Activated CD4-positive, alpha-beta T cell treated with anti-CD3 and anti-CD28 coated beads, Interleukin-2, amount 10 ng/mL, durations not matched to agents 24 days and 14 days (primary cell): ENCODE results near the gene UTF1. TPM values are rescaled to one million over a fixed set of nuclear protein-coding genes. Genes with fewer than 3 reads are reported as not detected.

Experiments used
- DNase-seq: peaks from one replicate; pipeline ENCODE4 v3.0.0; 2022
- H3K27ac Mint-ChIP-seq: one replicate; pipeline ENCODE4 v1.8.0; 2022; ENCODE audit warnings: mild to moderate bottlenecking, mixed read lengths
- H3K27me3 Mint-ChIP-seq: one replicate; pipeline ENCODE4 v1.8.0; 2022; ENCODE audit warnings: mixed read lengths
- H3K36me3 Mint-ChIP-seq: one replicate; pipeline ENCODE4 v1.8.0; 2022; ENCODE audit warnings: low read depth, mild to moderate bottlenecking, mixed read lengths
- H3K4me1 Mint-ChIP-seq: one replicate; pipeline ENCODE4 v1.8.0; 2021; ENCODE audit warnings: mixed read lengths
- H3K4me3 Mint-ChIP-seq: one replicate; pipeline ENCODE4 v1.8.0; 2022; ENCODE audit warnings: mild to moderate bottlenecking, moderate library complexity, mixed read lengths
- H3K9me3 Mint-ChIP-seq: one replicate; pipeline ENCODE4 v1.8.0; 2021; ENCODE audit warnings: mixed read lengths
- intact Hi-C: fragments of 100-400 bp; cut with micrococcal nuclease; formaldehyde crosslinking; loops from one replicate; pipeline ENCODE4 v1.15.1; 2023
- total RNA-seq: library from RNA; stranded (reverse); gene quantifications from 2 replicates; pipeline ENCODE4 v1.2.3, GENCODE V29; 2022

Gene UTF1
- total RNA-seq, 1 donor from 2014 or later: 0.19 TPM

GRCh38 chr10:133200621-133201031 lies 29.4 kb upstream of the UTF1 start:
- intact Hi-C loops: no loop called here
- no peak for DNase-seq
- no peaks in the 10 kb centered on the region for H3K36me3 Mint-ChIP-seq
- H3K9me3 Mint-ChIP-seq: no peaks in the 10 kb centered on the region
- H3K27me3 Mint-ChIP-seq: no peaks in the 10 kb centered on the region
- H3K4me3 Mint-ChIP-seq: no peak overlapping the region
- H3K27ac Mint-ChIP-seq: no peak overlapping the region
- H3K4me1 Mint-ChIP-seq: no peaks in the 10 kb centered on the region

DNA sequence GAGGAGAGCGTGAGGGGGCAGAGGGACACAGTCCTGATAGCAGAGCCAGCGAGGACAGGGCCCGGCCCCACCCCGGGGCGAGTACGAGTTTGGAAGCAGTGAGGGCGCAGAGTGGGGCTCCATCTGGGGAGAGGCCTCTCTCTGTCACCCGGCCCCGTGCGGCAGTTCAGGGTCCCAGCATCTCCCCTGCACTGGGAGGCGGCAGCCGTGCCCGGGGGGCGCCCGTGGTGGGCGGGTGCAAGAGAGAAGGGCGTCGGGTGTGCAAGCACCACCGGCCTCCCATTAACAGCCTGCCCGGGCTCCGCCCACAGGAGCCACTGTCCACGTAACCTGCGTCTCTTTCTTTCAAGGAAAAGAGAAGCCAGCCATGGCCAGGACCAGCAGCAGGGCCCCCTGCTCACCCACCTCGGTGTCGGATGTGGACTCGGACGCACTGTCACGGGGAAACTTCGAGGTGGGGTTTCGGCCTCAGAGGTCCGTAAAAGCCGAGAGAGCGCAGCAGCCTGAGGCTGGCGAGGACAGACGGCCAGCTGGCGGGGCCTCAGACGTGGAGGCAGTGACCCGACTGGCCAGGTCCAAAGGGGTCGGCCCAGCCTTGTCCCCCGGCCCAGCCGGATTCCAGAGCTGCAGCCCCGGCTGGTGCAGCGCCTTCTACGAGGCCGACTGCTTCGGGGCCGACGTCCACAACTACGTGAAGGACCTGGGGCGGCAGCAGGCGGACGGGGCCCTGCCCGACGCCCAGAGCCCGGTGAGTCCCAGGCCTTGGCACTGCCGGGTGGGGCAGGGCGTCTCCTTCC lies 28.7 kb upstream of the UTF1 start:
- Mint-ChIP-seq H3K4me1 (no peaks in the 10 kb centered on the region), H3K27me3 (no peaks in the 10 kb centered on the region), H3K9me3 (no peaks in the 10 kb centered on the region), H3K27ac (no peak overlapping the region), H3K36me3 (no peaks in the 10 kb centered on the region), H3K4me3 (no peak overlapping the region)
- intact Hi-C loops: no loop called here
- DNase-seq: no peak

DNA sequence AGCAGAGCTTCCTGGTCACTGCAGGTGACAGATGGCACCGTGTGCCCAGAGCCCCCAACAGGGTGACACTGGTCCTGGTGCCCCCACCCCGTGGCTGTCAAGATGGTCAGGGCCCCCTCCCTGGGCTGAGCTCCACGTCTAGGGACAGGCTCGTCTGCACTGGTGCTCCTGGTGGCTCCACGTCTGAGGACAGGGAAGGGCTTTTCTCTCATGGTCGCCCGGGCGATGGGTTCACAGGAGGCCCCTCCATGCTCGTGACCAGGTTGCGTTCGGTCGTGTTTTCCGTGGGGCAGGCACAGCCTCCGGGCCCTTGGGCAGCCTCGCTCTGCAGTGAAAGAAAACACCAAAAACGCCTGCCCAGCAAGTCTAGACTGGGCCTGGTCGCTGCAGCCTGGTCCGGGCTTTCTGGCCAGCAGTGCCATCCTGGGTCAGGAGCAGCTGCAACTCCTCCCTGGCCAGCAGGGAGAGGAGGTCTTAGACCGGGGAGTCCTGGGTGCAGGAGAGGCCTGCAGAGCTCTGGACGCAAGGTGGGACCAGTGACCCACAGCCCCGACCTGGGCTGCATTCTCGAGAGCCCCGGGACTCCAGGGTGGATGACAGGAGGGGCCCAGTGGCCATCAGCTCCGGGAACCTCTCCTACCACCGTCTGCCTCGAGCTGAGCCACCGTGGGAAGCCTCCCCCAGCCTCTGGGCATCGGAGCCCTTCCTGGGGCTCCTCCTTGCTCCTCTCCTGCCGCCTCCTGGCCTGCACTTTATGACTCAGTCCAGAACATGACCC lies 27.9 kb upstream of the UTF1 start:
- H3K9me3 Mint-ChIP-seq: no peaks in the 10 kb centered on the region
- DNase-seq: no peak
- H3K4me1 Mint-ChIP-seq: no peaks in the 10 kb centered on the region
- no peaks in the 10 kb centered on the region for H3K36me3 Mint-ChIP-seq
- H3K4me3 Mint-ChIP-seq: no peak overlapping the region
- no peaks in the 10 kb centered on the region for H3K27me3 Mint-ChIP-seq
- intact Hi-C loops: no loop called here
- H3K27ac Mint-ChIP-seq: no peak overlapping the region

DNA sequence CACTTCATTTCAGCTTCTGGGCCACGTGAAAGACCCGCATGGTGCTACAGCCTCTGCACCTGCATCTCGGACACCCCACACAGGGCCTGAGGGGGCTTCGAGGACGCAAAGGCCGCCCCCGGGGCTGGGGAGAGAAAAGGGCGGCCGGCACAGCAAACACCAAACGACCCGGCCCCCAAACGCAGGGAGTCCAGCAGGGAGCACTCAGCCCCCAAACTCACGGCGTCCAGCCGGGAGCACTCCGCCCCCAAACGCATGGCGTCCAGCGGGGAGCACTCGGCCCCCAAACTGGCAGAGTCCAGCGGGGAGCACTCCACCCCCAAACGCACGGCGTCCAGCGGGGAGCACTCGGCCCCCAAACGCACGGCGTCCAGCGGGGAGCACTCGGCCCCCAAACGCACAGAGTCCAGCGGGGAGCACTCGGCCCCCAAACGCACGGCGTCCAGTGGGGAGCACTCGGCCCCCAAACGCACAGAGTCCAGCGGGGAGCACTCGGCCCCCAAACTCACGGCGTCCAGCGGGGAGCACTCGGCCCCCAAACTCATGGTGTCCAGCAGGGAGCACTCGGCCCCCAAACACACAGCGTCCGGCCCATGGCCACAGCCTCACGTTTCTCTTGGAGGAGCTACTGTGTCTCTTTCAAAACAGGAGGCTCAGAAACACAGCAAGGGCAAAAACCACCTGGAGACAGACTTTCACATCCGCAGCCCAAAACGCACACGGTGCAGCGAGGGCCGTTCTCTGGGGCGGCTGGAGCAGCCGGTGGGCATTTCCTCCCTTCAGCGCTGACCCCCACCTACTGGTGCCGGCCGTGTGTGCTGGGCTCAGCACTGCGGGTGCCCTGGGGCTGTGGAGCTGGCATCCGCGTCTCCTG lies 27.0 kb upstream of the UTF1 start:
- intact Hi-C loops: no loop called here
- H3K27ac Mint-ChIP-seq: no peak overlapping the region
- no peaks in the 10 kb centered on the region for H3K36me3 Mint-ChIP-seq
- no peaks in the 10 kb centered on the region for H3K9me3 Mint-ChIP-seq
- no peak for DNase-seq
- H3K27me3 Mint-ChIP-seq: no peaks in the 10 kb centered on the region
- no peak overlapping the region for H3K4me3 Mint-ChIP-seq
- H3K4me1 Mint-ChIP-seq: no peaks in the 10 kb centered on the region

GRCh38 chr10:133203652-133204195 lies 26.3 kb upstream of the UTF1 start:
- Mint-ChIP-seq H3K36me3 (no peaks in the 10 kb centered on the region), H3K9me3 (no peaks in the 10 kb centered on the region), H3K27me3 (no peaks in the 10 kb centered on the region), H3K4me3 (no peak overlapping the region), H3K27ac (no peak overlapping the region), H3K4me1 (no peaks in the 10 kb centered on the region)
- intact Hi-C loops: no loop called here
- DNase-seq: no peak

DNA sequence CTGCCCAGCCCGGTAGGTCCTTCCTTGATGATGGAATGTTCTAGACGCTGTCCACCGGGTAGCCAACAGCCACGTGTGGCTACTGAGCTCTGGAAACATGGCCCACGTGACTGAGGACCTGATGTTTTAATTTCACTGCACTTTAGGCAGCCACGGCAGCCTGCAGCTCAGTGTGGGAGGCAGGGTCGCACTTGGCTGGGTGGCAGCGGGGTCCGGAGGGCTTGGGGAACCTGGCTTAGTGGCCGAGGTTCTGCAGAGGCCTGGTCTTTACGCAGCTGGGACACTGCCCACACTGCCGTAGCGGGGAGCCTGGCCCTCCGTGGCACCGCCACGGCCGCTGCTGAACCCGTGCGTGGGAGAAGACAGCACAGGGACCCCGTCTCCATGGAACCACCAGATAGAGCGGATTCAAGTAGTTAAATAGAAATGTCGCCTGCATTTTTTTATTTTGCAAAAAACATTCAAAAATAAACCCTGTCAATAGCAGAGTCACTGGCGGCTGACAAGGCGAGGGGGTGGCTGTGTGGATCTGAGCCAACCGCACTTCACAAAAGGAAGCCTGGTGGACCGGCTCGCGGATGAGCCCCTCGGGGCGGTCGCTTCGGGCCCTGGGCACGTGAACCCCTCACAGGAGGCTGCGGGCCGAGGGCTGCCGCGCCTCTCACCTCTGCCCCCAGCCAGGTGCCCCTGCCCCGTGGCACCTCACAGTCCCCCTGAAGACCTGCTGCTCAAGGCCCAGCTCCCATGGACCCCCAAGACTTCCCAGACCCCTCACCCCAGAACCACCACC lies 25.6 kb upstream of the UTF1 start:
- H3K9me3 Mint-ChIP-seq: no peaks in the 10 kb centered on the region
- intact Hi-C loops: no loop called here
- no peaks in the 10 kb centered on the region for H3K4me1 Mint-ChIP-seq
- no peak overlapping the region for H3K4me3 Mint-ChIP-seq
- DNase-seq: no peak
- H3K27ac Mint-ChIP-seq: no peak overlapping the region
- H3K36me3 Mint-ChIP-seq: no peaks in the 10 kb centered on the region
- H3K27me3 Mint-ChIP-seq: no peaks in the 10 kb centered on the region

DNA sequence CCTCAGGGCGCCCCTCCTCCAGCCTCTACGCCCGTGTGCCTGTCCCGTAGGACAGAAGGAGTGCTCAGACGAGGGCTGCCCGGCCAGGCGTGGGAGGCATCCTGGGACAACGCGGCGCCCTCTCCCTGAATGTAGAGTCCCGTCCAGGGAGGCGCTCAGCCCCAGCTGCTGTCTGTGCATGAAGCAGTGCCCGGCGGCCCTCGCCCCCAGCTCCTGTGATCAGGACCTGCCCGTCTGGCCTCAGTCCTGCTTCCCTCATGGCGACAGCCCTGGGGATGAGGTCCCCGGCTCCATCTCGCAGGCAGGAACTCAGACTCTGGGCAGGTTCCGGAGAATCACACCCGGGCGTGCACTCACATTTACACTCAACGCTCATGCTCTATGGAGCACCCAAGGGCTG lies 24.9 kb upstream of the UTF1 start:
- Mint-ChIP-seq H3K4me3 (no peak overlapping the region), H3K27me3 (no peaks in the 10 kb centered on the region), H3K27ac (no peak overlapping the region), H3K4me1 (no peaks in the 10 kb centered on the region), H3K36me3 (no peaks in the 10 kb centered on the region), H3K9me3 (no peaks in the 10 kb centered on the region)
- no peak for DNase-seq
- intact Hi-C loops: no loop called here

GRCh38 chr10:133206356-133207040 lies 23.5 kb upstream of the UTF1 start:
- Mint-ChIP-seq H3K4me3 (no peak overlapping the region), H3K4me1 (peaks cover 3% of the 10 kb centered on the region), H3K36me3 (no peaks in the 10 kb centered on the region), H3K9me3 (no peaks in the 10 kb centered on the region), H3K27me3 (no peaks in the 10 kb centered on the region), H3K27ac (no peak overlapping the region)
- no peak for DNase-seq
- intact Hi-C loops: no loop called here

DNA sequence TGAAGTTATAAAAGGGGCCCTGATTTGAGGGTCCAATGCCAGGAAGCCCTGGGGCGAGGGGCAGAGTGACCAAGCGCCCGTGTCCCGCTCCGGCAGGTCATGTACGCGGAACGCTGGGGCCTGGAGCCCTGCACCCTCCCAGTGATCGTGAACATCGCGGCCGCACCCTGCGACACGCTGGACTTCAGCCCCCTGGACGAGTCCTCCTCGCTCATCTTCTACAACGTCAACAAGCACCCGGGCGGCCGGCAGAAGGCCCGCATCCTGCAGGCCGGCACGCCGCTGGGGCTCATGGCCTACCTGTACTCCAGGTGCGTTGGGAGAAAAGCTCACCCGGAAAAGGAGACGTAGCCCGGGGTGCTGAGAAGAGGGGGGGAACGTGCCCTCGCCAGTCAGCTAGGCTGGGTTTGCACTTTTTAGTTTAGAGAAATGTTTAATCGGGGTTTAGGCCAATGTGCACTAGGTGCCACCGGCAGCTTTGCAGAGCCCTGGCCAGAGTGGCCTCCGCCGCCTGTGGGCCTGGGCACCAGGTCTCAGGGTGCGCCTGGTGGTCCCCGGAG lies 22.9 kb upstream of the UTF1 start:
- no peaks in the 10 kb centered on the region for H3K36me3 Mint-ChIP-seq
- H3K4me1 Mint-ChIP-seq: peaks cover 3% of the 10 kb centered on the region

DNA sequence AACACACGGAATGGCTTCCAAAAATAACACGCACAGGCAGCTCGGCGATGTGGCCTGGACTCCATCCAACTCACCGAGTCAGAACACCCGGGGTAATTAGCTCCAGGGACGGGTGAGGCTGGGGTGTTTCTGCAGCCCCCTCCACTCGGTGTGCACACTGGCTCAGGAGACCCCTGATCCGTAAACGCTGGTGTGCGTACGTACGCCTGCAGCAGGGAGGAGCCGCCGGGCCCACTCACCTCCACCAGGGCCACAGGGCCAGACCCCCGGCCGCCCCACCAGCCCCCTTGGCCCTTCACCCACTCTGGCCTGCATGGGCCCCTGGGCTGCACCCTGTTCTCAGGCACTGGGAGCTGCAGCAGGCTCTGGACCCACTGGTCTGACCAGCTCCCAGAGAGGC lies 22.4 kb upstream of the UTF1 start:
- H3K36me3 Mint-ChIP-seq: no peaks in the 10 kb centered on the region
- intact Hi-C loops: no loop called here
- H3K27me3 Mint-ChIP-seq: no peaks in the 10 kb centered on the region
- DNase-seq: no peak
- H3K27ac Mint-ChIP-seq: no peak overlapping the region
- H3K4me1 Mint-ChIP-seq: peaks cover 3% of the 10 kb centered on the region
- no peak overlapping the region for H3K4me3 Mint-ChIP-seq
- H3K9me3 Mint-ChIP-seq: no peaks in the 10 kb centered on the region

More for the DNA sequence above, 22.9 kb upstream of the UTF1 start:
- no peak for DNase-seq
- no peak overlapping the region for H3K4me3 Mint-ChIP-seq
- intact Hi-C loops: no loop called here
- no peaks in the 10 kb centered on the region for H3K9me3 Mint-ChIP-seq
- no peaks in the 10 kb centered on the region for H3K27me3 Mint-ChIP-seq
- no peak overlapping the region for H3K27ac Mint-ChIP-seq

GRCh38 chr10:133208466-133208865 lies 21.6 kb upstream of the UTF1 start:
- H3K4me1 Mint-ChIP-seq: peaks cover 3% of the 10 kb centered on the region
- H3K9me3 Mint-ChIP-seq: no peaks in the 10 kb centered on the region
- intact Hi-C loops: no loop called here
- H3K4me3 Mint-ChIP-seq: no peak overlapping the region
- no peaks in the 10 kb centered on the region for H3K27me3 Mint-ChIP-seq
- no peaks in the 10 kb centered on the region for H3K36me3 Mint-ChIP-seq
- no peak for DNase-seq
- H3K27ac Mint-ChIP-seq: no peak overlapping the region

DNA sequence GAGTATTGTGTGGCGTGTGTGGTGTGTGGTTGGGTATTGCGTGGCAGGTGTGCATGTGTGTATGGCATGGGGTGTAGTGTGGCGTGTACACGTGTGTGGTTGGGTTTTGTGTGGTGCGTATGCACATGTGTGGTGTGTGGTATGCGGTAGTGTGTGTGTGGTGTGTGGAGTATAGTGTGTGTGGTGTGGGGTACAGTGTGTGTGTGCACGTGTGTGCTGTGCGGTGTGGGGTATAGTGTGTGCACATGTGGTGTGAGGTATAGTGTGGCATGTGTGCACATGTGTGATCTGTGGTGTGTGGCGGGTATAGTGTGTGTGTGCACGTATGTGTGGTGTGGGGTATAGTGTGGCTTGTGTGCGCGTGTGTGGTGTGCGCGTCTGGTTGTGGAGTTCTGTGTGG lies 20.9 kb upstream of the UTF1 start:
- H3K9me3 Mint-ChIP-seq: no peaks in the 10 kb centered on the region
- H3K27me3 Mint-ChIP-seq: no peaks in the 10 kb centered on the region
- intact Hi-C loops: no loop called here
- peaks cover 3% of the 10 kb centered on the region for H3K4me1 Mint-ChIP-seq
- no peak overlapping the region for H3K4me3 Mint-ChIP-seq
- no peaks in the 10 kb centered on the region for H3K36me3 Mint-ChIP-seq
- no peak for DNase-seq
- H3K27ac Mint-ChIP-seq: no peak overlapping the region
